ENCODE results near the gene LAMA2.

Gene LAMA2

DNA sequence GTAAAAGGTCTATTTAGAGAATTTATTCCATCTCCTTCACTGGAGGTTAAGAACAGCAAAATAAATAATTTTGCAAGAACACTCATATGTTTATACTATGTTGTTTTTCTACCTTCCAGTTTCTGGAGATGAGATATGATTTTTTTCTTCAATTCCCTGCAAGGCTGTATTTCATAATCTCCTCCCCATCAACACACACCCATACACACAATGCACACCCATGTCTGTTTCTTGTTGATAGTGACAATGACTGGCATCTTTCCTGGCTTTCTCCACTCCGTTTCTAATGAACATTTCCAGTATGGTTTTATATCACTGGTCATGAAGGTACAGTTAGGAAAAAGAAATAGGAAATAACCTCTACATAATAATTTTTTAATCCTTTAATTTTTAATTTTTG is 624.9 kb downstream of the LAMA2 start:
- no peak overlapping the region for H3K4me3 ChIP-seq (ENCODE audit: low read depth, low read length)
- DNase-seq (ENCODE audit: low read depth), result no peak
- TF ChIP-seq CTCF (conservative IDR thresholded peaks at IDR 0.05; ENCODE audit: low read depth, low read length), result no peak

DNA sequence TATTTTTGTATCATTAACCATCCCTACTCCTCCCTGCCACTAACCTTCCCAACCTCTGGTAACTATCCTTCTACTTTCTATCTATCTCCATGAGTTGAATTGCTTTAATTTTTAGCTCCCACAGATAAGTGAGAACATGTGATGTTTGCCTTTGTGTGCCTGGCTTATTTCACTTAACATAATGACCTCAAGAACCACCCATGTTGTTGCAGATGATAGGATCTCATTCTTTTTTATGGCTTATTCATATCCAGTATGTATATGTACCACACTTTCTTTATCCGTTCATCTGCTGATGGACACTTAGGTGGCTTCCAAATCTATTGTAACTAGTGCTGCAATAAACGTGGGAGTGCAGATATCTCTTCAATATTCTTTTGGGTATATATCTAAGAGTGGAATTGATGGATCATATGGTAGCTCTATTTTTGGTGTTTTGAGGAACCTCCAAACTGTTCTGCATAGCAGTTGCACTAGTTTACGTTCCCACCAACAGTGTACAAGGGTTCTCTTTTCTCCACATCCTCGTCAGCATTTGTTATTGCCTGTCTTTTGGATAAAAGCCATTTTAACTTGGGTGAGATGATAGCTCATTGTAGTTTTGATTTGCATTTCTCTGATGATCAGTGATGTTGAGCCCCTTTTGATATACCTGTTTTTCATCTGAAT is 625.7 kb downstream of the LAMA2 start:
- no peak for DNase-seq (ENCODE audit: low read depth)
- no peak for TF ChIP-seq CTCF (conservative IDR thresholded peaks at IDR 0.05; ENCODE audit: low read depth, low read length)
- H3K4me3 ChIP-seq (ENCODE audit: low read depth, low read length), result no peak overlapping the region

- peak; percentile 55 for DNase-seq (ENCODE audit: low read depth)
- H3K4me3 ChIP-seq (ENCODE audit: low read depth, low read length), result no peak overlapping the region
- TF ChIP-seq CTCF (conservative IDR thresholded peaks at IDR 0.05; ENCODE audit: low read depth, low read length), result no peak
These were observed 628.0 kb downstream of the LAMA2 start for GRCh38 chr6:129510950-129511349.

- TF ChIP-seq CTCF (conservative IDR thresholded peaks at IDR 0.05; ENCODE audit: low read depth, low read length), result no peak
These were observed 630.5 kb downstream of the LAMA2 start for GRCh38 chr6:129513471-129513870.

DNA sequence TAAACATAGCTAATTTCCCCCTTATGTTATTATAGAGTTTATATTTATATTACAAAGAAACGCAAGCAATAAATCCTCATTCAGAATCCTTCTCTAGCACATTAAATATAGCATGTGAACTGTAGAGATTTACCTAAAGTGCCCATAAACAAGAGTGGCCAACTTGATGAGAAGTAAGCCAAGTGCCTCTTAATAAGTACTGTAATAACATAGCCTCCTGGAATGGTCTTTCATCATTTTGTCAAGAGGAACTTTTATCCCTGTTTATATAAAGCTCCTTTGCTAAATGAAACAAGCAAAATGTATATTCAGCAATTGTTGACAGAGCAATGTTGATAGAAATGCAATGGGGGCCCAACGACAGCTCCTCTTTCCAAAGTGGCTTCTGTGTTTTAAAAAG is 632.1 kb downstream of the LAMA2 start:
- no peak for DNase-seq (ENCODE audit: low read depth)
- no peak for TF ChIP-seq CTCF (conservative IDR thresholded peaks at IDR 0.05; ENCODE audit: low read depth, low read length)
- no peak overlapping the region for H3K4me3 ChIP-seq (ENCODE audit: low read depth, low read length)

More at GRCh38 chr6:129513471-129513870, 630.5 kb downstream of the LAMA2 start:
- H3K4me3 ChIP-seq (ENCODE audit: low read depth, low read length), result no peak overlapping the region
- peak; percentile 69 for DNase-seq (ENCODE audit: low read depth)

- H3K4me3 ChIP-seq (ENCODE audit: low read depth, low read length), result no peak overlapping the region
- no peak for TF ChIP-seq CTCF (conservative IDR thresholded peaks at IDR 0.05; ENCODE audit: low read depth, low read length)
- no peak for DNase-seq (ENCODE audit: low read depth)
These were observed 633.1 kb downstream of the LAMA2 start for GRCh38 chr6:129516005-129516404.

GRCh38 chr6:129516787-129517186 is 633.8 kb downstream of the LAMA2 start:
- no peak for DNase-seq (ENCODE audit: low read depth)
- no peak overlapping the region for H3K4me3 ChIP-seq (ENCODE audit: low read depth, low read length)
- TF ChIP-seq CTCF (conservative IDR thresholded peaks at IDR 0.05; ENCODE audit: low read depth, low read length), result no peak

Data from choroid plexus epithelial cell (primary cell).